Testis (tissue), 3 donors: ENCODE results near the gene HELZ. TPM values are rescaled to one million over a fixed set of nuclear protein-coding genes. Genes with fewer than 3 reads are reported as not detected.

ENCODE experiments used
- DNase-seq: peaks from one replicate; pipeline ENCODE4 v3.0.0-alpha.2; 2019
- H3K27ac ChIP-seq, 2 donors: fragments of 200-600 bp; sonication (generic); one replicate each; pipeline ENCODE4 v1.5.1; 2019
- H3K27me3 ChIP-seq: fragments of 200-600 bp; sonication (generic); one replicate; pipeline ENCODE4 v1.5.1; 2019
- H3K36me3 ChIP-seq: fragments of 200-600 bp; sonication (generic); one replicate; pipeline ENCODE4 v1.5.1; 2017; ENCODE audit warnings: low read depth; ENCODE audit errors: missing control alignments
- H3K4me1 ChIP-seq: fragments of 200-600 bp; sonication (generic); one replicate; pipeline ENCODE4 v1.5.1; 2019
- H3K4me3 ChIP-seq, 2 donors: fragments of 200-600 bp; sonication (generic); one replicate each; pipeline ENCODE4 v1.5.1; 2017 to 2019
- H3K9me3 ChIP-seq: fragments of 200-600 bp; sonication (generic); one replicate; pipeline ENCODE4 v1.5.1; 2017
- POLR2A ChIP-seq: fragments of 450-650 bp; IDR thresholded peaks from one replicate; pipeline ENCODE4 v1.6.1; 2017; ENCODE audit warnings: antibody characterized with exemption, mild to moderate bottlenecking, moderate library complexity
- WGBS, 2 donors: methylation state at CpG; one replicate each; pipeline ENCODE4 v1.1.5; 2018; 5-methylcytosine and 5-hydroxymethylcytosine counted together
- intact Hi-C: fragments of 100-400 bp; cut with DNase I; formaldehyde crosslinking; loops from one replicate; pipeline ENCODE4 v1.15.1; 2023; ENCODE audit warnings: low total_unique reads
- polyA plus RNA-seq: library from polyadenylated mRNA; stranded (reverse); fragments of 350-450 nt; fragmentation: Illumina TruSeq; extraction: RNeasy Lipid Tissue Mini Kit (QIAGEN cat#74804); gene quantifications from one replicate; pipeline ENCODE4 v1.2.3, GENCODE V29; 2014; ENCODE audit warnings: low read depth, low replicate concordance; ENCODE audit not compliant: insufficient read depth
- total RNA-seq, 2 donors: library from RNA; depleted of rRNA; stranded (reverse); fragments of >200 nt; gene quantifications; one replicate each; pipeline ENCODE4 v1.2.3, GENCODE V29; 2016
- TF ChIP-seq, protein P1 (sequence below), 3 experiments: fragments of 450-650 bp in 2 of 3; fragments of 200-600 bp in 1 of 3; sonication (generic) in 1 of 3; IDR thresholded peaks; one replicate each; pipeline ENCODE4 v1.5.1; 2016 to 2019; ENCODE audit warnings: antibody characterized with exemption in 3 of 3, mild to moderate bottlenecking in 2 of 3, moderate library complexity in 1 of 3

The HELZ gene
- total and polyA plus RNA-seq, 3 donors from 2014 or later: 26.2 to 154 (median 142) TPM

DNA sequence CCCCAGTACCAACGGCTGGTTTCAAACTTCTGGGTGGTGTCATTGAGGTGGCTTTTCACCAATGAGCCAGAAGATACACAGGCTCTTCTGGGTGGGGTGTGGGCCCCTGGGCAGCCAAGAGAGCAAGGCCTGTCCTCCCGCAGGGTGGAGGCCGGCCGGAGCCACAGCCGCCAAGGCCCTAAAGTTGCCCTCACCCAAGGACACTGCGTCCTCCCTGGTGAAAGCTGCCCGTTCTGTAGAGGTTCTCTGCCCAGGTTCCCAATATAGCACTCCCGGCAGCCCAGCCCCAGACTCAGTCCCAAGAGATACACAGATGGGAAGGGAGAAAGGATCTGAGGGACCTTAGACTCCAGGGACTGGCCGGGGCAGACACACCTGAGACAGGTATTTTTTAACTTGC lies 211.4 kb downstream of the HELZ start:
- Histone ChIP-seq H3K4me1 (no peaks in the 10 kb centered on the region), H3K4me3 (no peak overlapping the region), H3K9me3 (no peaks in the 10 kb centered on the region), H3K27me3 (no peaks in the 10 kb centered on the region), H3K36me3 (no peaks in the 10 kb centered on the region), H3K27ac (no peak overlapping the region)
- 78 to 97% methylated on average over 4 to 9 of the region's 9 CpGs for WGBS, 2 donors
- TF ChIP-seq, protein P1, sequence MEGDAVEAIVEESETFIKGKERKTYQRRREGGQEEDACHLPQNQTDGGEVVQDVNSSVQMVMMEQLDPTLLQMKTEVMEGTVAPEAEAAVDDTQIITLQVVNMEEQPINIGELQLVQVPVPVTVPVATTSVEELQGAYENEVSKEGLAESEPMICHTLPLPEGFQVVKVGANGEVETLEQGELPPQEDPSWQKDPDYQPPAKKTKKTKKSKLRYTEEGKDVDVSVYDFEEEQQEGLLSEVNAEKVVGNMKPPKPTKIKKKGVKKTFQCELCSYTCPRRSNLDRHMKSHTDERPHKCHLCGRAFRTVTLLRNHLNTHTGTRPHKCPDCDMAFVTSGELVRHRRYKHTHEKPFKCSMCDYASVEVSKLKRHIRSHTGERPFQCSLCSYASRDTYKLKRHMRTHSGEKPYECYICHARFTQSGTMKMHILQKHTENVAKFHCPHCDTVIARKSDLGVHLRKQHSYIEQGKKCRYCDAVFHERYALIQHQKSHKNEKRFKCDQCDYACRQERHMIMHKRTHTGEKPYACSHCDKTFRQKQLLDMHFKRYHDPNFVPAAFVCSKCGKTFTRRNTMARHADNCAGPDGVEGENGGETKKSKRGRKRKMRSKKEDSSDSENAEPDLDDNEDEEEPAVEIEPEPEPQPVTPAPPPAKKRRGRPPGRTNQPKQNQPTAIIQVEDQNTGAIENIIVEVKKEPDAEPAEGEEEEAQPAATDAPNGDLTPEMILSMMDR (IDR thresholded peaks at IDR 0.05): no peak
- TF ChIP-seq POLR2A: no peak
- intact Hi-C loops: no loop called here
- DNase-seq: no peak

DNA sequence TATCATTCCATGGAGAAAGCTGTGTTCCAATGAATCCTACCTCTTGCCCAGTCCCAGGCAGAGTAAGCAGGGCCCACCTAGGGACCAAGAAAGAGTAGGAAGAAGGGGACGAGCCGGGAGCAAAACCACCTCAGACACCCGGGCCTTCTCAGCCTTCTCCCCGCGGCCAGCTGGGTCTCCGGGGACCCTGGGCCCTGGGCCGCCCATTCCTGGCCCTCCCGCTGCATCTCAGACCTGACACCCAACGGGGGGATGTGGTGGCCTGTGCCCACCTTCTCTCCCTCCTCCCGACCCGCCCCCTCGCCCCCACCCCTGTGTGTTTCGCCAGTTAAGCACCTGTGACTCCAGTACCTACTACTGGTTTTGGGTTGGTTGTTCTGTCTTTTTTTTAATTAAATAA lies 212.0 kb downstream of the HELZ start:
- Histone ChIP-seq H3K4me1 (no peaks in the 10 kb centered on the region), H3K9me3 (no peaks in the 10 kb centered on the region), H3K27me3 (no peaks in the 10 kb centered on the region), H3K36me3 (no peaks in the 10 kb centered on the region), H3K27ac (no peak overlapping the region), H3K4me3 (no peak overlapping the region)
- intact Hi-C loops: no loop called here
- WGBS, 2 donors: 93 to 96% methylated on average over 13 of the region's 13 CpGs
- no peak for DNase-seq
- no peak for TF ChIP-seq POLR2A
- TF ChIP-seq, protein P1 (IDR thresholded peaks at IDR 0.05): no peak

DNA sequence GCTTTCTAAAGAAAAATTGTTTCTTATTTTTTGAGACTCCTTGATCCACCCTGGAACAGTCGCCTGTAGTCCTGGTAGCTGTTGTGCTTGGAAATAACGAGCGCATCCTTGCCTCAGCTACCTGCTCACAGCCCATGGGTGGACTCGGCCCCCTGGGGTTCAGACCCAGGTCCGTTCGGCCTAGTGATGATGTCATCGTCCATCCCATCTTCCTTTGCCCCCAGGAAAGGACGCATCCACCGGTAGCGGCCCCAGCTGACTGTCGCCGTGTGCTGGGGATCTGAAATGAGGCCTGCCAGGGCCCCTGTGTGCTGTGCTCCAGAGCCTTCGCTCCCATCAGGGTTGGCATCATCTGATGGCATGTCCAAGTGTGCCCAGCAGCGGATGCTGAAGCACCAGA lies 212.6 kb downstream of the HELZ start:
- no peak for TF ChIP-seq POLR2A
- TF ChIP-seq, protein P1 (IDR thresholded peaks at IDR 0.05): no peak
- no peaks in the 10 kb centered on the region for H3K36me3 ChIP-seq
- no peak overlapping the region for H3K4me3 ChIP-seq
- no peaks in the 10 kb centered on the region for H3K27me3 ChIP-seq
- H3K4me1 ChIP-seq: no peaks in the 10 kb centered on the region
- H3K9me3 ChIP-seq: no peaks in the 10 kb centered on the region
- no peak overlapping the region for H3K27ac ChIP-seq
- no peak for DNase-seq
- 85 to 94% methylated on average over 7 to 14 of the region's 14 CpGs for WGBS, 2 donors
- intact Hi-C loops: no loop called here

DNA sequence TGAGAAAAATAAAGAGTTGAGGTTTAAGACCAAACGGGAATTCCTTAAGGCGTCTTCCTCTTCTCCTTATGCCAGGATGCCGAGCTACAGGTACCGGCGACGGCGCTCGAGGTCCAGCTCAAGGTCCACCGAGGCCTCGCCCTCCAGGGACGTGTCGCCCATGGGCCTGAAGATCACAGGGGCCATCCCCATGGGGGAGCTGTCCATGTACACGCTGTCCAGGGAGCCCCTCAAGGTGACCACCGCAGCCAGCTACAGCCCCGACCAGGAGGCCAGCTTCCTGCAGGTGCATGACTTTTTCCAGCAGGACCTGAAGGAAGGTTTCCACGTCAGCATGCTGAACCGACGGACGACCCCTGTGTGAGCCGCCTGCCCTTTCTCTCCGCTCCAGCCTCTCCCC lies 214.4 kb downstream of the HELZ start:
- Histone ChIP-seq H3K4me1 (no peaks in the 10 kb centered on the region), H3K27ac (no peak overlapping the region), H3K27me3 (no peaks in the 10 kb centered on the region), H3K36me3 (no peaks in the 10 kb centered on the region), H3K9me3 (no peaks in the 10 kb centered on the region), H3K4me3 (no peak overlapping the region)
- intact Hi-C loops: no loop called here
- TF ChIP-seq, protein P1 (IDR thresholded peaks at IDR 0.05): no peak
- no peak for TF ChIP-seq POLR2A
- 91 to 97% methylated on average over 14 to 21 of the region's 21 CpGs for WGBS, 2 donors
- no peak for DNase-seq

DNA sequence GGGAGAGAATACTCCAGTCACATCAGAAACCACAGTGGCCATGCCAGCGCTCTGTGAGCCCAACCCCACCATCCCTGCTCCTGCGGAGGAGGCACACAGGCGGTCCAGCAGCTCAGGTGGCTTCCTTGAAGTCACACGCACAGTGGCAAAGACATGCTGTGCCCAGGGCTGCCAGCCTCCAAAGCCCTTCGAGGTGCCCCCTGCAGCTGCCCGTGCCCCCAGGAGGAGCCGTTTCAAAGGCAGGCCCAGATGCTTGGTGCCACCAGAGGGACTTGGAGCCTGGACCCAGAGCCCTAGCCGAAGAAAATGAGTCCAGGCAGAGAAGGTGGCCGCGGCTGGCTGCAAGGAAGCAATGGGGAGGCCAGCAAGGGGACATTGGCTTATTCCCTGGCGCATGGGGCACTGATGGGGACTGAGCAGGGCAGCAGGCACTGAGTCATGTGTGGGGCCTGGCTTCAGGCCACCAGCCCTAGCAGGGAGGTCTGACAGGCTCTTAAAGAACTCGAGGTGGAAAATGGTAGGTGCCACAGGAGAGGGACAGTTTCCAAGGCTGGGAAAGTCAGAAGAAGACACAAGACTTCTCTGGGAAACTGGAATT lies 217.9 kb downstream of the HELZ start:
- no peak for TF ChIP-seq POLR2A
- TF ChIP-seq, protein P1 (IDR thresholded peaks at IDR 0.05): no peak
- 85 to 89% methylated on average over 10 to 12 of the region's 12 CpGs for WGBS, 2 donors

More for the DNA sequence above, 217.9 kb downstream of the HELZ start:
- intact Hi-C loops: no loop called here
- DNase-seq: no peak
- Histone ChIP-seq H3K9me3 (no peaks in the 10 kb centered on the region), H3K27me3 (no peaks in the 10 kb centered on the region), H3K4me3 (no peak overlapping the region), H3K27ac (no peak overlapping the region), H3K4me1 (no peaks in the 10 kb centered on the region), H3K36me3 (no peaks in the 10 kb centered on the region)
